GM23338 (cell line): ENCODE results near the gene CDH23. TPM values are rescaled to one million over a fixed set of nuclear protein-coding genes. Genes with fewer than 3 reads are reported as not detected.

Source experiments
- ATAC-seq: fragments of 200-7000 bp; cut with Tn5 transposase; 3 replicates; pipeline ENCODE4 v1.9.1; 2020
- DNase-seq: peaks from one replicate; pipeline ENCODE4 v3.0.0-alpha.2; 2015; ENCODE audit warnings: low spot score
- H2AFZ ChIP-seq: fragments of 200-600 bp; sonication (generic); 2 replicates; pipeline ENCODE4 v1.8.0; 2016; ENCODE audit warnings: antibody characterized with exemption, mild to moderate bottlenecking, moderate library complexity
- H3F3A ChIP-seq: fragments of 200-600 bp; sonication (generic); replicated peaks from 2 replicates; pipeline ENCODE4 v1.8.0; 2017; ENCODE audit warnings: antibody characterized with exemption, mixed run types, low read depth
- H3K27ac ChIP-seq: fragments of 200-600 bp; sonication (generic); 2 replicates; pipeline ENCODE4 v1.6.1; 2016; ENCODE audit warnings: low read depth
- H3K27me3 ChIP-seq: fragments of 200-600 bp; sonication (generic); 2 replicates; pipeline ENCODE4 v1.8.0; 2016; ENCODE audit warnings: mild to moderate bottlenecking, mixed run types, moderate library complexity; ENCODE audit not compliant: insufficient read depth
- H3K36me3 ChIP-seq: fragments of 200-600 bp; sonication (generic); 2 replicates; pipeline ENCODE4 v1.8.0; 2016; ENCODE audit warnings: mild to moderate bottlenecking; ENCODE audit not compliant: insufficient read depth
- H3K4me1 ChIP-seq: fragments of 200-600 bp; sonication (generic); 2 replicates; pipeline ENCODE4 v1.8.0; 2016; ENCODE audit warnings: mild to moderate bottlenecking, moderate library complexity; ENCODE audit not compliant: insufficient read depth
- H3K4me2 ChIP-seq: fragments of 200-600 bp; sonication (generic); 2 replicates; pipeline ENCODE4 v1.7.1; 2017; ENCODE audit warnings: mixed run types
- H3K4me3 ChIP-seq: fragments of 200-600 bp; sonication (generic); 2 replicates; pipeline ENCODE4 v1.6.1; 2016; ENCODE audit warnings: mixed run types
- H3K79me2 ChIP-seq: fragments of 200-600 bp; sonication (generic); replicated peaks from 2 replicates; pipeline ENCODE4 v1.8.0; 2017; ENCODE audit warnings: mild to moderate bottlenecking; ENCODE audit not compliant: insufficient read depth
- H3K9me2 ChIP-seq: fragments of 200-600 bp; sonication (generic); 2 replicates; pipeline ENCODE4 v1.8.0; 2017; ENCODE audit not compliant: insufficient read depth
- H4K20me1 ChIP-seq: fragments of 200-600 bp; sonication (generic); replicated peaks from 2 replicates; pipeline ENCODE4 v1.8.0; 2017; ENCODE audit warnings: mild to moderate bottlenecking; ENCODE audit not compliant: insufficient read depth
- H3K27ac Mint-ChIP-seq: 2 replicates; pipeline ENCODE4 v1.8.0; 2020; ENCODE audit warnings: inconsistent platforms, mild to moderate bottlenecking, moderate library complexity, mixed read lengths
- H3K27me3 Mint-ChIP-seq: 3 replicates; pipeline ENCODE4 v1.8.0; 2022; ENCODE audit warnings: low read depth, mild to moderate bottlenecking, moderate library complexity, mixed read lengths, inconsistent platforms; ENCODE audit not compliant: insufficient read depth, poor library complexity
- H3K36me3 Mint-ChIP-seq: 3 replicates; pipeline ENCODE4 v1.8.0; 2021; ENCODE audit warnings: low read depth, mild to moderate bottlenecking, inconsistent platforms, moderate library complexity, mixed read lengths
- H3K4me1 Mint-ChIP-seq: 3 replicates; pipeline ENCODE4 v1.8.0; 2020; ENCODE audit warnings: mild to moderate bottlenecking, inconsistent platforms, mixed read lengths
- H3K4me3 Mint-ChIP-seq: 3 replicates; pipeline ENCODE4 v1.8.0; 2021; ENCODE audit warnings: moderate library complexity, mild to moderate bottlenecking, inconsistent platforms, mixed read lengths
- H3K9me3 Mint-ChIP-seq: 3 replicates; pipeline ENCODE4 v1.8.0; 2020; ENCODE audit warnings: moderate library complexity, mild to moderate bottlenecking, inconsistent platforms, mixed read lengths
- CREB1 ChIP-seq: fragments of 250-450 bp; sonication (Bioruptor Pico); IDR thresholded peaks from 2 replicates; pipeline ENCODE4 v1.5.0; 2020; ENCODE audit warnings: low read depth, mild to moderate bottlenecking, moderate library complexity
- EZH2 ChIP-seq: fragments of 200-600 bp; sonication (generic); IDR thresholded peaks from one replicate; pipeline ENCODE4 v1.8.0; 2017; ENCODE audit warnings: antibody characterized with exemption, mild to moderate bottlenecking, low read depth; ENCODE audit not compliant: unreplicated experiment
- EZH2phosphoT487 ChIP-seq: fragments of 200-600 bp; sonication (generic); IDR thresholded peaks from one replicate; pipeline ENCODE4 v1.8.1; 2018; ENCODE audit warnings: antibody characterized with exemption; ENCODE audit not compliant: unreplicated experiment
- NANOG ChIP-seq: IDR thresholded peaks from 2 replicates; pipeline ENCODE4 v1.6.1; 2016; ENCODE audit warnings: antibody characterized with exemption, borderline replicate concordance
- POLR2AphosphoS5 ChIP-seq: IDR thresholded peaks from 2 replicates; pipeline ENCODE4 v1.6.1; 2016; ENCODE audit warnings: antibody characterized with exemption, low read depth
- STAT1 ChIP-seq: IDR thresholded peaks from one replicate; pipeline ENCODE4 v1.6.1; 2016; ENCODE audit warnings: antibody characterized with exemption; ENCODE audit not compliant: unreplicated experiment
- ZNF114 ChIP-seq: fragments of 250-450 bp; sonication (Bioruptor Pico); IDR thresholded peaks from 2 replicates; pipeline ENCODE4 v1.5.0; 2020; ENCODE audit warnings: mild to moderate bottlenecking, moderate library complexity
- ZNF331 ChIP-seq: fragments of 250-450 bp; sonication (Bioruptor Pico); IDR thresholded peaks from 2 replicates; pipeline ENCODE4 v1.5.0; 2020; ENCODE audit warnings: low read depth, mild to moderate bottlenecking, moderate library complexity
- polyA plus RNA-seq: library from polyadenylated mRNA; unstranded; fragments of >200 nt; fragmentation: Nextera tagmentation; extraction: Ambion mirVana; gene quantifications from 2 replicates; pipeline ENCODE4 v1.2.1, GENCODE V29; 2016
- total RNA-seq: library from RNA; depleted of rRNA; stranded (reverse); fragments of >200 nt; shearing (Covaris generic); gene quantifications from 2 replicates; pipeline ENCODE4 v1.2.3, GENCODE V29; 2014
- TF ChIP-seq, protein P1 (sequence below): IDR thresholded peaks from 2 replicates; pipeline ENCODE4 v1.6.1; 2016; ENCODE audit warnings: antibody characterized with exemption
- TF ChIP-seq, protein P2 (sequence below): IDR thresholded peaks from one replicate; pipeline ENCODE4 v1.6.1; 2018; ENCODE audit warnings: antibody characterized with exemption; ENCODE audit not compliant: unreplicated experiment

Gene CDH23
- total and polyA plus RNA-seq, 2 experiments from 2014 or later: 0.95 to 4.3 TPM

GRCh38 chr10:71646037-71646436 is 249.3 kb downstream of the CDH23 start:
- Histone ChIP-seq H3K27me3 (no peaks in the 10 kb centered on the region), H3K4me3 (no peak overlapping the region), H3K4me2 (no peak overlapping the region), H2AFZ (no peak overlapping the region), H3K27ac (no peak overlapping the region), H3K4me1 (peaks cover 24% of the 10 kb centered on the region), H3F3A (no peaks in the 10 kb centered on the region), H3K9me2 (no peaks in the 10 kb centered on the region), H3K79me2 (no peaks in the 10 kb centered on the region), H4K20me1 (no peaks in the 10 kb centered on the region), H3K36me3 (no peaks in the 10 kb centered on the region)
- Mint-ChIP-seq H3K36me3 (no peaks in the 10 kb centered on the region), H3K27me3 (peaks cover 3% of the 10 kb centered on the region), H3K4me1 (peaks cover 32% of the 10 kb centered on the region), H3K27ac (no peak overlapping the region), H3K4me3 (no peak overlapping the region), H3K9me3 (no peaks in the 10 kb centered on the region; the same call in 2 of the 3 replicates)
- no peak for ATAC-seq
- no peak for DNase-seq
- TF ChIP-seq CREB1 (CRISPR knock-in tag) (no peak), EZH2 (no peak), POLR2AphosphoS5 (no peak), NANOG (no peak), EZH2phosphoT487 (no peak), ZNF114 (CRISPR knock-in tag) (no peak), STAT1 (no peak), ZNF331 (CRISPR knock-in tag) (no peak)
- TF ChIP-seq, protein P1, sequence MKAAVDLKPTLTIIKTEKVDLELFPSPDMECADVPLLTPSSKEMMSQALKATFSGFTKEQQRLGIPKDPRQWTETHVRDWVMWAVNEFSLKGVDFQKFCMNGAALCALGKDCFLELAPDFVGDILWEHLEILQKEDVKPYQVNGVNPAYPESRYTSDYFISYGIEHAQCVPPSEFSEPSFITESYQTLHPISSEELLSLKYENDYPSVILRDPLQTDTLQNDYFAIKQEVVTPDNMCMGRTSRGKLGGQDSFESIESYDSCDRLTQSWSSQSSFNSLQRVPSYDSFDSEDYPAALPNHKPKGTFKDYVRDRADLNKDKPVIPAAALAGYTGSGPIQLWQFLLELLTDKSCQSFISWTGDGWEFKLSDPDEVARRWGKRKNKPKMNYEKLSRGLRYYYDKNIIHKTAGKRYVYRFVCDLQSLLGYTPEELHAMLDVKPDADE: no peak

DNA sequence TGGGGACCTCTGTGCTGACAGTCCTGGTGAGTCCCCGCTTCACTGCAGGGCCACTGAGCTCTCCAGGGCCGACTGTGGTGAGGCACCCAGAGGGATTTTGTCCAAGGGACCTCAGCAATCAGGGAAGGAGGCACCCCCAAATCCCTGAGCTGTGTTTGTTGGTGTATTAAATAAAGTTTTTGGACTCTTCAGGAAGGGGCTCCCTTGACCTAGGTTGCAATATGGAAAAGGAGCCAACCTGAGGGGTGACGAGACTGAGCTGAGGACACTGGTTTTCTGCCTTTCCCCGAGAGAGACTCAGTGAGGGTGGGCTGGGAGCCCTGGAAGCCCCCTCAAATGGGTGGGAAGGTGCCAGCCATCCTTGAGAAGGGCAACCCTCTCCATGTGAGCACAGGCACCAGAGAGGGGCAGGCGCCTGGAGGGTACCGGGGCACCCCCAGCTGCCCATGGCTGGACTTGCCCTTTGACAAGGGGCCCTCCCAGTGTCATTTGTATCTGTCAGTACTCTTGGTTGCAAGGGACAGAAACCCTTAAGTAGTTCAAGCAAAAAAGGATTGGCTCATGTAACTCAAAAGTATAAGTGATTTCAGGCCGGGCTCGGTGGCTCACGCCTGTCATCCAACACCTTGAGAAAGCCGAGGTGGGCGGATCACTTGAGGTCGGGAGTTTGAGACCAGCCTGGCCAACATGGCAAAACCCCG is 250.0 kb downstream of the CDH23 start:
- no peaks in the 10 kb centered on the region; the same call in 2 of the 3 replicates for H3K9me3 Mint-ChIP-seq
- Histone ChIP-seq H3K4me2 (no peak overlapping the region), H3K4me3 (no peak overlapping the region), H3K27ac (no peak overlapping the region), H3K79me2 (no peaks in the 10 kb centered on the region), H3K9me2 (no peaks in the 10 kb centered on the region), H3K4me1 (peaks cover 17% of the 10 kb centered on the region), H3F3A (no peaks in the 10 kb centered on the region), H4K20me1 (no peaks in the 10 kb centered on the region), H3K36me3 (no peaks in the 10 kb centered on the region), H3K27me3 (no peaks in the 10 kb centered on the region), H2AFZ (no peak overlapping the region)
- H3K4me1 Mint-ChIP-seq: peaks cover 26% of the 10 kb centered on the region
- TF ChIP-seq, protein P2, sequence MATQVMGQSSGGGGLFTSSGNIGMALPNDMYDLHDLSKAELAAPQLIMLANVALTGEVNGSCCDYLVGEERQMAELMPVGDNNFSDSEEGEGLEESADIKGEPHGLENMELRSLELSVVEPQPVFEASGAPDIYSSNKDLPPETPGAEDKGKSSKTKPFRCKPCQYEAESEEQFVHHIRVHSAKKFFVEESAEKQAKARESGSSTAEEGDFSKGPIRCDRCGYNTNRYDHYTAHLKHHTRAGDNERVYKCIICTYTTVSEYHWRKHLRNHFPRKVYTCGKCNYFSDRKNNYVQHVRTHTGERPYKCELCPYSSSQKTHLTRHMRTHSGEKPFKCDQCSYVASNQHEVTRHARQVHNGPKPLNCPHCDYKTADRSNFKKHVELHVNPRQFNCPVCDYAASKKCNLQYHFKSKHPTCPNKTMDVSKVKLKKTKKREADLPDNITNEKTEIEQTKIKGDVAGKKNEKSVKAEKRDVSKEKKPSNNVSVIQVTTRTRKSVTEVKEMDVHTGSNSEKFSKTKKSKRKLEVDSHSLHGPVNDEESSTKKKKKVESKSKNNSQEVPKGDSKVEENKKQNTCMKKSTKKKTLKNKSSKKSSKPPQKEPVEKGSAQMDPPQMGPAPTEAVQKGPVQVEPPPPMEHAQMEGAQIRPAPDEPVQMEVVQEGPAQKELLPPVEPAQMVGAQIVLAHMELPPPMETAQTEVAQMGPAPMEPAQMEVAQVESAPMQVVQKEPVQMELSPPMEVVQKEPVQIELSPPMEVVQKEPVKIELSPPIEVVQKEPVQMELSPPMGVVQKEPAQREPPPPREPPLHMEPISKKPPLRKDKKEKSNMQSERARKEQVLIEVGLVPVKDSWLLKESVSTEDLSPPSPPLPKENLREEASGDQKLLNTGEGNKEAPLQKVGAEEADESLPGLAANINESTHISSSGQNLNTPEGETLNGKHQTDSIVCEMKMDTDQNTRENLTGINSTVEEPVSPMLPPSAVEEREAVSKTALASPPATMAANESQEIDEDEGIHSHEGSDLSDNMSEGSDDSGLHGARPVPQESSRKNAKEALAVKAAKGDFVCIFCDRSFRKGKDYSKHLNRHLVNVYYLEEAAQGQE: no peak
- no peak for TF ChIP-seq ZNF331 (CRISPR knock-in tag)
- TF ChIP-seq NANOG: no peak
- TF ChIP-seq, protein P1: no peak
- no peak for TF ChIP-seq EZH2phosphoT487
- peaks cover 3% of the 10 kb centered on the region for H3K27me3 Mint-ChIP-seq
- H3K4me3 Mint-ChIP-seq: no peak overlapping the region
- H3K36me3 Mint-ChIP-seq: no peaks in the 10 kb centered on the region
- DNase-seq (no peak), ATAC-seq (no peak)
- no peak overlapping the region for H3K27ac Mint-ChIP-seq
